NCI-H128 (cell line): ENCODE measurements around the gene UST.
A peak's percentile ranks its signal among the peaks of the same experiment; 100 is the strongest.
"Not testable (repeated sequence)": the region's sequence is repeated elsewhere in the genome, so short reads cannot be mapped to it uniquely, and the experiment has no call there.

Experiments used
- DNase-seq: peaks from one replicate; lab custom pipeline; 2025; ENCODE audit not compliant: unreplicated experiment; lab: John Stamatoyannopoulos, UW

The UST gene

GRCh38 chr6:148998704-148999103 is 251.9 kb downstream of the UST start:
- DNase-seq: no peak

GRCh38 chr6:148999501-148999900 is 252.7 kb downstream of the UST start:
- no peak for DNase-seq

- no peak for DNase-seq
Measured at GRCh38 chr6:148999929-149000468, 253.2 kb downstream of the UST start.

- no peak for DNase-seq
Measured at GRCh38 chr6:149001422-149001821, 254.6 kb downstream of the UST start.

GRCh38 chr6:149003560-149003959 is 256.7 kb downstream of the UST start:
- no peak for DNase-seq

GRCh38 chr6:149004664-149005063 is 257.8 kb downstream of the UST start:
- DNase-seq: no peak

GRCh38 chr6:149006236-149006635 is 259.4 kb downstream of the UST start:
- not testable (repeated sequence) for DNase-seq

GRCh38 chr6:149006671-149007070 is 259.8 kb downstream of the UST start:
- DNase-seq: no peak

GRCh38 chr6:149007846-149008245 is 261.0 kb downstream of the UST start:
- no peak for DNase-seq

GRCh38 chr6:149008741-149009140 is 261.9 kb downstream of the UST start:
- no peak for DNase-seq

GRCh38 chr6:149012040-149012545 is 265.3 kb downstream of the UST start:
- DNase-seq: no peak

- no peak for DNase-seq
Measured at GRCh38 chr6:149013586-149014344, 266.9 kb downstream of the UST start.

GRCh38 chr6:149014631-149015534 is 268.1 kb downstream of the UST start:
- DNase-seq: no peak

GRCh38 chr6:149015535-149016525 is 269.0 kb downstream of the UST start:
- no peak for DNase-seq

GRCh38 chr6:149016716-149017115 is 269.9 kb downstream of the UST start:
- no peak for DNase-seq

- DNase-seq: no peak
Measured at GRCh38 chr6:149020319-149020718, 273.5 kb downstream of the UST start.

GRCh38 chr6:149024361-149024760 is 277.5 kb downstream of the UST start:
- no peak for DNase-seq

GRCh38 chr6:149025061-149025460 is 278.2 kb downstream of the UST start:
- no peak for DNase-seq

- DNase-seq: peak; percentile 34
Measured at GRCh38 chr6:149026530-149026942, 279.7 kb downstream of the UST start.

- DNase-seq: no peak
Measured at GRCh38 chr6:149027484-149027883, 280.7 kb downstream of the UST start.
